ENCODE measurements around the gene MBP. TPM values are rescaled to one million over a fixed set of nuclear protein-coding genes. Genes with fewer than 3 reads are reported as not detected.
"Not testable (repeated sequence)": the region's sequence is repeated elsewhere in the genome, so short reads cannot be mapped to it uniquely, and the experiment has no call there.

The MBP gene
- total RNA-seq, 2 experiments from 2014 or later: 75.4 to 79.2 TPM

DNA sequence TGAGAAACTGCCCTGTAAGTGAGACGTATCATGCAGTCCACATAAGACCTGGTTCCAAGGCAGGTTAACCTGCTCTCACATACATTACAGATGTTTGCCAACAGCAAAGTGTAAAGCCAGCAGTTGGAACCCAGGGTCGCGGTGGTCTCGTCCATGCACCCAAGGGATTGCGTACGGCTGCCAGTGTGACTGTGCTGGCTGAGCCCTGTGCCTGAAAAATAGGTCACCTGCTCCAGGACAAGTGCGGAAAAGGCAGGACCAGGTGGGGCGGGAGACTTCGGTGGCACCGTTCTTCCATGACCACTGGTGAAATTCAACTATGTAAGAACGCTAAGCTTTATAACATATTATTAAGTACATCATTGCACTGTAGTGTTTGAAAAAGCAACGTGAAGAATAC, 110.5 kb downstream of the MBP start:
- Histone ChIP-seq H3K4me1 (ENCODE audit: insufficient read depth, low read length) (peaks cover 12% of the 10 kb centered on the region), H3K4me3 (ENCODE audit: low read length) (no peak overlapping the region), H3K27ac (ENCODE audit: low read depth in 1 of 2, low read length in 2 of 2) (no peak overlapping the region), H3K9me3 (ENCODE audit: control insufficient read depth in 1 of 2, insufficient read depth in 1 of 2, low read length in 2 of 2) (no peaks in the 10 kb centered on the region), H3K27me3 (ENCODE audit: control insufficient read depth in 1 of 2, insufficient read depth in 2 of 2, low read length in 2 of 2) (no peaks in the 10 kb centered on the region), H3K36me3 (ENCODE audit: insufficient read depth, low read length) (peaks cover 55% of the 10 kb centered on the region)
- TF ChIP-seq, protein P1, sequence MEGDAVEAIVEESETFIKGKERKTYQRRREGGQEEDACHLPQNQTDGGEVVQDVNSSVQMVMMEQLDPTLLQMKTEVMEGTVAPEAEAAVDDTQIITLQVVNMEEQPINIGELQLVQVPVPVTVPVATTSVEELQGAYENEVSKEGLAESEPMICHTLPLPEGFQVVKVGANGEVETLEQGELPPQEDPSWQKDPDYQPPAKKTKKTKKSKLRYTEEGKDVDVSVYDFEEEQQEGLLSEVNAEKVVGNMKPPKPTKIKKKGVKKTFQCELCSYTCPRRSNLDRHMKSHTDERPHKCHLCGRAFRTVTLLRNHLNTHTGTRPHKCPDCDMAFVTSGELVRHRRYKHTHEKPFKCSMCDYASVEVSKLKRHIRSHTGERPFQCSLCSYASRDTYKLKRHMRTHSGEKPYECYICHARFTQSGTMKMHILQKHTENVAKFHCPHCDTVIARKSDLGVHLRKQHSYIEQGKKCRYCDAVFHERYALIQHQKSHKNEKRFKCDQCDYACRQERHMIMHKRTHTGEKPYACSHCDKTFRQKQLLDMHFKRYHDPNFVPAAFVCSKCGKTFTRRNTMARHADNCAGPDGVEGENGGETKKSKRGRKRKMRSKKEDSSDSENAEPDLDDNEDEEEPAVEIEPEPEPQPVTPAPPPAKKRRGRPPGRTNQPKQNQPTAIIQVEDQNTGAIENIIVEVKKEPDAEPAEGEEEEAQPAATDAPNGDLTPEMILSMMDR (IDR thresholded peaks at IDR 0.05): no peak
- CTCF ChIA-PET: no interaction called here
- POLR2A ChIA-PET: no interaction called here
- intact Hi-C loops (cut with DNase I, micrococcal nuclease): loop anchor here in 1 of 2 experiments (2.0 kb wide), 1 partner anchor 15 kb away; no protein-coding TSS in a partner anchor
- ATAC-seq (ENCODE audit: poor library complexity): no peak
- H3K4me1 Mint-ChIP-seq (ENCODE audit: low read depth): peaks cover 23% of the 10 kb centered on the region
- DNase-seq: no peak
- H3K27me3 Mint-ChIP-seq: no peaks in the 10 kb centered on the region
- H3K27ac Mint-ChIP-seq: no peak overlapping the region
- no peak overlapping the region for H3K4me3 Mint-ChIP-seq
- H3K36me3 Mint-ChIP-seq (ENCODE audit: low read depth): peaks cover 75% of the 10 kb centered on the region
- H3K9me3 Mint-ChIP-seq: no peaks in the 10 kb centered on the region

DNA sequence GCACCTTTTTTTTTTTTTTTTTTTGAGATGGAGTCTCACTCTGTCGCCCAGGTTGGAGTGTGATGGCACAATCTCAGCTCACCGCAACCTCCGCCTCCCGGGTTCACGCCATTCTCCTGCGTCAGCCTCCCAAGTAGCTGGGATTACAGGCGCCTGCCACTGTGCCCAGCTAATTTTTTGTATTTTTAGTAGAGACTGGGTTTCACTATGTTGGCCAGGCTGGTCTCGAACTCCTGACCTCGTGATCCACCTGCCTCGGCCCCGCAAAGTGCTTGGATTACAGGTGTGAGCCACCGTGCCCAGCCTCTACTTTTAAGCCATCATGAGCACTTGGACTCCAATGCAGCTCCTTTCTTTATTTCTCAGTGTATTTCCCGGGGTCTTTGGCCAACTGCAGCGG, 111.1 kb downstream of the MBP start:
- H3K27ac Mint-ChIP-seq; H3K4me3 ChIP-seq (ENCODE audit: low read length); H3K27ac ChIP-seq (ENCODE audit: low read depth in 1 of 2, low read length in 2 of 2); CTCF ChIA-PET; ATAC-seq (ENCODE audit: poor library complexity); H3K4me3 Mint-ChIP-seq; POLR2A ChIA-PET; H3K27me3 Mint-ChIP-seq; H3K9me3 ChIP-seq (ENCODE audit: control insufficient read depth in 1 of 2, insufficient read depth in 1 of 2, low read length in 2 of 2); H3K27me3 ChIP-seq (ENCODE audit: control insufficient read depth in 1 of 2, insufficient read depth in 2 of 2, low read length in 2 of 2); intact Hi-C loops (cut with DNase I, micrococcal nuclease); H3K9me3 Mint-ChIP-seq; DNase-seq: not testable (repeated sequence)
- Mint-ChIP-seq H3K36me3 (ENCODE audit: low read depth) (peaks cover 75% of the 10 kb centered on the region), H3K4me1 (ENCODE audit: low read depth) (peaks cover 23% of the 10 kb centered on the region)
- Histone ChIP-seq H3K36me3 (ENCODE audit: insufficient read depth, low read length) (peaks cover 58% of the 10 kb centered on the region), H3K4me1 (ENCODE audit: insufficient read depth, low read length) (peaks cover 12% of the 10 kb centered on the region)

DNA sequence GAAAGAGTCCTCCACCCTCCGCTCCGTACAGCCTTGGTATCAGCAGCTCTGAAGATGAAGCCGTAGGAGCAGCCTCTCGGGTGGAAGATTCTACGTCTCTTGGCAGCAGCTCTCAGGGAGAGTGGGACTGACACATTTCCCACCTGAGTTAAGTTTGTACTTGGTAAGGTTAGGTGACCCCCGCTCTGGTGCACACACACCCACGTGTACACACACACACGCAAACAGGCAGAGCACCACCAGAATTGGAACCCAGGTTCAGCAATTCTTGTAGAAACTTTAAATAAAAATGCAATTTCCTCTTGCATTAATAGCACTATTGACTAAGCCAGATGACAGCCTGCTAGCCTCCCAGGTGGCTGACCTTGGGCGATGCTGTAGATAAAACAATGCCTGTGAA, 111.5 kb downstream of the MBP start:
- TF ChIP-seq, protein P1 (IDR thresholded peaks at IDR 0.05): no peak
- POLR2A ChIA-PET: no interaction called here
- no peaks in the 10 kb centered on the region for H3K9me3 Mint-ChIP-seq
- H3K36me3 Mint-ChIP-seq (ENCODE audit: low read depth): peaks cover 75% of the 10 kb centered on the region
- ATAC-seq (ENCODE audit: poor library complexity): no peak
- H3K4me1 Mint-ChIP-seq (ENCODE audit: low read depth): peaks cover 23% of the 10 kb centered on the region
- no peak overlapping the region for H3K27ac Mint-ChIP-seq
- H3K27ac ChIP-seq (ENCODE audit: low read depth in 1 of 2, low read length in 2 of 2): no peak overlapping the region
- DNase-seq: no peak
- no peaks in the 10 kb centered on the region for H3K27me3 ChIP-seq (ENCODE audit: control insufficient read depth in 1 of 2, insufficient read depth in 2 of 2, low read length in 2 of 2)
- peaks cover 12% of the 10 kb centered on the region for H3K4me1 ChIP-seq (ENCODE audit: insufficient read depth, low read length)
- CTCF ChIA-PET: interaction anchor here (0.8 kb wide), 1 partner anchor 8 kb away, joined by 3 read pairs; no protein-coding TSS in a partner anchor
- no peak overlapping the region for H3K4me3 ChIP-seq (ENCODE audit: low read length)
- no peaks in the 10 kb centered on the region for H3K9me3 ChIP-seq (ENCODE audit: control insufficient read depth in 1 of 2, insufficient read depth in 1 of 2, low read length in 2 of 2)
- H3K4me3 Mint-ChIP-seq: no peak overlapping the region
- peaks cover 58% of the 10 kb centered on the region for H3K36me3 ChIP-seq (ENCODE audit: insufficient read depth, low read length)
- intact Hi-C loops (cut with DNase I, micrococcal nuclease): no loop called here
- no peaks in the 10 kb centered on the region for H3K27me3 Mint-ChIP-seq

DNA sequence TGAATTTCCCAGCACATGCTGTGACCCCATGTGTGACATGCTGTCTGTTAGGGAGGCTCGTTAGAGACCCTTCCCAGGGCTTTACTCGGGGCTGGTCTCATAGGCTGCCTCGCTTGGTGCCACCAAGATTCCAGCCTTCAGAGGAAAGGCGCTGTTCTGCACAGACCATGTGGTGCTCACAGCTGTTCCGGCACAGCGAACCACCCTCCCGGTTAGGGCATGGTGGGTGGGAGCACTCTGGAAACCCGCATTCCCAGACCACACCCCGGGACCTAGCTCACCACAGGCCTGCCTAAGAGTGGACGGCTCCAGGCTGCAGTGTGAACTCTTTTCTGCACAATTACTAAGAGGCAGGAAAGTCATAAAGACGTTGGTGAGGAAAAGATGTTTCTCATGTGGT, 112.0 kb downstream of the MBP start:
- Histone ChIP-seq H3K4me3 (ENCODE audit: low read length) (no peak overlapping the region), H3K27me3 (ENCODE audit: control insufficient read depth in 1 of 2, insufficient read depth in 2 of 2, low read length in 2 of 2) (no peaks in the 10 kb centered on the region), H3K36me3 (ENCODE audit: insufficient read depth, low read length) (peaks cover 58% of the 10 kb centered on the region), H3K9me3 (ENCODE audit: control insufficient read depth in 1 of 2, insufficient read depth in 1 of 2, low read length in 2 of 2) (no peaks in the 10 kb centered on the region), H3K4me1 (ENCODE audit: insufficient read depth, low read length) (peaks cover 8% of the 10 kb centered on the region), H3K27ac (ENCODE audit: low read depth in 1 of 2, low read length in 2 of 2) (no peak overlapping the region)
- ChIA-PET POLR2A (no interaction called here), CTCF (interaction anchor here (0.8 kb wide), 1 partner anchor 8 kb away, joined by 3 read pairs; no protein-coding TSS in a partner anchor)
- Mint-ChIP-seq H3K4me3 (no peak overlapping the region), H3K27ac (no peak overlapping the region), H3K9me3 (no peaks in the 10 kb centered on the region), H3K4me1 (ENCODE audit: low read depth) (peaks cover 23% of the 10 kb centered on the region), H3K27me3 (no peaks in the 10 kb centered on the region), H3K36me3 (ENCODE audit: low read depth) (peaks cover 75% of the 10 kb centered on the region)
- intact Hi-C loops (cut with DNase I, micrococcal nuclease): no loop called here
- ATAC-seq (ENCODE audit: poor library complexity): no peak
- TF ChIP-seq, protein P1 (IDR thresholded peaks at IDR 0.05): no peak
- DNase-seq: no peak
